Measurements from ENCODE around the gene KREMEN1. TPM values are rescaled to one million over a fixed set of nuclear protein-coding genes. Genes with fewer than 3 reads are reported as not detected.

KREMEN1 gene
- total RNA-seq, 1 experiment from 2014 or later = not detected

DNA sequence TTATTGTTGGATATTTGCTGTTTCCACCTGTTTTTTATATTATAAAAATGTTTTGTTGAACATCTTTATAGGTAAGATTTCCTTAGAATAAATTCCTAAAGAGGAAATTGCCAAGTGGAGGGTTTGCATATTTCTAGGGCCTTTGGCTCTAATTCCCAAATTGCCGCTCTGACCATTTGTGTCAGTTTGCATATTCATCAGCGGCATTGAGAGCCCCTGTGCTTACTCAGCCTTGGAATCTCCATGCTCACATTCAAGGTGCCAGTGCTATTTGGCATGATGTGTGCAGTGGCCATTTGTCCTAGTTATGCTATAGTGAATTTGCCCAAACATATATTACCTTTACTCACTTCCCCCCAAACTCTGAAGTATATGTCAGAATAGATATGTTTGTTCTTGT is 25.5 kb downstream of the KREMEN1 start:
- no peaks in the 10 kb centered on the region for H3K79me2 ChIP-seq (ENCODE audit: low read length)
- H3K27me3 ChIP-seq (ENCODE audit: low read length) = no peaks in the 10 kb centered on the region

DNA sequence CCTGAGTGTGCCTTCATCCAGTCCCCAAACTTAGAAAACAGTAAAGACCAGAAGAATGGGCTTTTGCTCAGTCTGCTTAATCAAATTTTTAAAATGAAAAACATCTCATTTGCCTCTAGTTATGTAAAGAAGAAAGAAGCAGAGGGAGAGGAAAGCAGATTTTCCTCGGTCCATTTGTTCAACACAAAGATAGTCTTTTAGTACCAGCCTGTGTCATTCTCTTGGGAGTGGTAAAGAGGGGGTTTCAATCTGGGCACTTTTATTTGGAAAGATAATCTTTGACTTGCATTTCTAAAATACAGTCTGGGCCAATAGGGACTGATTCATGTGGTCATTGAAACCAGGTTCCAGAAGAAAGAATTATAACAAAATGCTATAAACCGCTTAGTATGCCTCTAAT is 29.5 kb downstream of the KREMEN1 start:
- no peaks in the 10 kb centered on the region for H3K27me3 ChIP-seq (ENCODE audit: low read length)
- no peaks in the 10 kb centered on the region for H3K9me3 ChIP-seq (ENCODE audit: low read length)
- no peaks in the 10 kb centered on the region for H3K9me2 ChIP-seq (replicated peaks; ENCODE audit: insufficient read depth, low read length)
- H2AFZ ChIP-seq (ENCODE audit: low read length) = no peak overlapping the region
- peak overlapping the region; percentile 64 for H3K4me2 ChIP-seq (ENCODE audit: low read depth, low read length, poor library complexity, severe bottlenecking)
- peak; percentile 54 for DNase-seq
- H3K9ac ChIP-seq (ENCODE audit: low read length) = peak overlapping the region; percentile 29; the same call in 1 of the 2 replicates
- no peaks in the 10 kb centered on the region for H3K36me3 ChIP-seq (ENCODE audit: insufficient read depth, low read length)
- peak overlapping the region; percentile 36; the same call in 1 of the 2 replicates for H3K4me3 ChIP-seq (ENCODE audit: low read length)
- peak overlapping the region; percentile 66 for H3K27ac ChIP-seq (ENCODE audit: low read length)
- H3K79me2 ChIP-seq (ENCODE audit: low read length) = no peaks in the 10 kb centered on the region
- H3K4me1 ChIP-seq (ENCODE audit: low read length) = peaks cover 33% of the 10 kb centered on the region
- H4K20me1 ChIP-seq (ENCODE audit: insufficient read depth, low read depth, low read length) = no peaks in the 10 kb centered on the region

More for the DNA sequence above, 25.5 kb downstream of the KREMEN1 start:
- no peaks in the 10 kb centered on the region for H3K36me3 ChIP-seq (ENCODE audit: insufficient read depth, low read length)
- no peaks in the 10 kb centered on the region for H3K9me3 ChIP-seq (ENCODE audit: low read length)
- no peaks in the 10 kb centered on the region for H3K9me2 ChIP-seq (replicated peaks; ENCODE audit: insufficient read depth, low read length)
- H3K4me3 ChIP-seq (ENCODE audit: low read length) = no peak overlapping the region
- no peaks in the 10 kb centered on the region for H4K20me1 ChIP-seq (ENCODE audit: insufficient read depth, low read depth, low read length)
- H3K4me2 ChIP-seq (ENCODE audit: low read depth, low read length, poor library complexity, severe bottlenecking) = no peak overlapping the region
- no peak overlapping the region for H3K27ac ChIP-seq (ENCODE audit: low read length)
- no peak overlapping the region for H3K9ac ChIP-seq (ENCODE audit: low read length)
- DNase-seq = no peak
- H3K4me1 ChIP-seq (ENCODE audit: low read length) = peaks cover 22% of the 10 kb centered on the region
- H2AFZ ChIP-seq (ENCODE audit: low read length) = no peak overlapping the region

DNA sequence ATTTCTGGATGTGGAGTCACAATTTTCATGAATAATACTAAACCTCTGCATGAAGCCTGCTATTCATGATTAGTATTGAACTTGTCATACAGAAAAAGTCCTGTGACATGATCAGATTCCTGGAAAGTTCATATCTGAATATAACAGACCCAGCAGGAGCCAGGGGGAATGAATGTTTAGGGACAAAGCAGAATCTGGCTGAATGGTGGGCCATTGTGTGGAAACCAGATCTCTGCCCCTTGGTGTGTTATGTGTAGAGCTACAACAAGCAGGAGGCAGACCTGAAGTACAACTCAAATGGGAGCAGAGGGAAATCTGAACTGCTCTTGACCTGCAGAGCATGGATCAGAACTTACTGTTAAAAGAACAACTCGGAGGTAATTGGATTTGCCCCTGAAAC is 30.3 kb downstream of the KREMEN1 start:
- Histone ChIP-seq H2AFZ (ENCODE audit: low read length) (no peak overlapping the region), H4K20me1 (ENCODE audit: insufficient read depth, low read depth, low read length) (no peaks in the 10 kb centered on the region), H3K4me3 (ENCODE audit: low read length) (peak overlapping the region; percentile 36; the same call in 1 of the 2 replicates), H3K9me2 (replicated peaks; ENCODE audit: insufficient read depth, low read length) (no peaks in the 10 kb centered on the region), H3K4me2 (ENCODE audit: low read depth, low read length, poor library complexity, severe bottlenecking) (peak overlapping the region; percentile 64), H3K27me3 (ENCODE audit: low read length) (no peaks in the 10 kb centered on the region), H3K9me3 (ENCODE audit: low read length) (no peaks in the 10 kb centered on the region), H3K4me1 (ENCODE audit: low read length) (peaks cover 33% of the 10 kb centered on the region), H3K79me2 (ENCODE audit: low read length) (no peaks in the 10 kb centered on the region), H3K27ac (ENCODE audit: low read length) (peak overlapping the region; percentile 57; the same call in 1 of the 2 replicates), H3K36me3 (ENCODE audit: insufficient read depth, low read length) (no peaks in the 10 kb centered on the region), H3K9ac (ENCODE audit: low read length) (0 out of 2 replicates have a peak overlapping the region, but pooled peaks have one; percentile 29)
- DNase-seq = no peak

DNA sequence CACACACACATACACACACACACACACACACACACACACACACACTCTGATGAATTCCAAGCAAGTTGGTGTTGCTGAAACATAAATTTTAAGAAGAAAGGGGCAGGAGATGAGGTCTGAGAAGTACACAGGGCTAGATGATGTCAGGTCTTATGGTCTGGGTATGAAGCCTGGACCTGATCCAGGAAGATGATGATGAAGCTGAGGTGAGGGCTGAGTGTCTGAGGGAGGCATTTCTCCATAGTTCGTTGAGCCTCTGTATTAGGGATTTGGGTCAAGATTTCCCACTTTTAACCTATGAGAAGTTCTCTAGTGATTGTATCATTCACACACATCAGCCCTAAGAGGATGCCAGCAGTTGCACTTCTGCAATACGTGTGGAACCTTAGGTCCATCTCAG is 32.6 kb downstream of the KREMEN1 start:
- Histone ChIP-seq H3K4me2 (ENCODE audit: low read depth, low read length, poor library complexity, severe bottlenecking) (no peak overlapping the region), H3K9me2 (replicated peaks; ENCODE audit: insufficient read depth, low read length) (no peaks in the 10 kb centered on the region), H3K27me3 (ENCODE audit: low read length) (no peaks in the 10 kb centered on the region), H4K20me1 (ENCODE audit: insufficient read depth, low read depth, low read length) (no peaks in the 10 kb centered on the region), H3K4me1 (ENCODE audit: low read length) (peaks cover 30% of the 10 kb centered on the region), H3K27ac (ENCODE audit: low read length) (no peak overlapping the region), H3K79me2 (ENCODE audit: low read length) (no peaks in the 10 kb centered on the region), H3K9ac (ENCODE audit: low read length) (no peak overlapping the region), H3K36me3 (ENCODE audit: insufficient read depth, low read length) (no peaks in the 10 kb centered on the region), H3K9me3 (ENCODE audit: low read length) (no peaks in the 10 kb centered on the region), H2AFZ (ENCODE audit: low read length) (no peak overlapping the region), H3K4me3 (ENCODE audit: low read length) (no peak overlapping the region)
- no peak for DNase-seq

DNA sequence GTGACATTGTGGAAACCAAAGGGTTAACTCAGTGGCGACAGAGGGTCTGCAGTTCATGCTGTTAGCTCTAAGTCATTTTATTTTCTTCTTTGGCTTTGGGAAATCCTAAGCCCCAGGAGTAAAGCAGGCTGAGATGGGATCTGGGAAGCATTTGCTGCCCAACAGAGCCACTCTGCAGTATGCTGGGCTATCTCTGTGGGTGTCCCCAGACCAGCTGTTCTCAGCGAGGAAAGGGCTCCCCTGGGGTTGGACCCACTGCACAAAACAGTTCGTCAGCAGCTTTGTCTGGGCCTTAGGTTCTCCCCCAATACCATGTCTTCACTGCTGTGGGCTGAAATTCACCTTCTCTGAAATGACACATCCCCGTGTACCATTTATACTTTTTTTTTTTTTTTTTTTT is 34.0 kb downstream of the KREMEN1 start:
- no peaks in the 10 kb centered on the region for H3K27me3 ChIP-seq (ENCODE audit: low read length)
- H3K9me3 ChIP-seq (ENCODE audit: low read length) = no peaks in the 10 kb centered on the region
- H3K9me2 ChIP-seq (replicated peaks; ENCODE audit: insufficient read depth, low read length) = no peaks in the 10 kb centered on the region
- H3K27ac ChIP-seq (ENCODE audit: low read length) = no peak overlapping the region
- no peak for DNase-seq
- H3K4me1 ChIP-seq (ENCODE audit: low read length) = peaks cover 25% of the 10 kb centered on the region
- no peaks in the 10 kb centered on the region for H3K36me3 ChIP-seq (ENCODE audit: insufficient read depth, low read length)
- no peaks in the 10 kb centered on the region for H3K79me2 ChIP-seq (ENCODE audit: low read length)
- no peaks in the 10 kb centered on the region for H4K20me1 ChIP-seq (ENCODE audit: insufficient read depth, low read depth, low read length)
- no peak overlapping the region for H3K4me3 ChIP-seq (ENCODE audit: low read length)
- H3K9ac ChIP-seq (ENCODE audit: low read length) = no peak overlapping the region
- H2AFZ ChIP-seq (ENCODE audit: low read length) = no peak overlapping the region
- no peak overlapping the region for H3K4me2 ChIP-seq (ENCODE audit: low read depth, low read length, poor library complexity, severe bottlenecking)

DNA sequence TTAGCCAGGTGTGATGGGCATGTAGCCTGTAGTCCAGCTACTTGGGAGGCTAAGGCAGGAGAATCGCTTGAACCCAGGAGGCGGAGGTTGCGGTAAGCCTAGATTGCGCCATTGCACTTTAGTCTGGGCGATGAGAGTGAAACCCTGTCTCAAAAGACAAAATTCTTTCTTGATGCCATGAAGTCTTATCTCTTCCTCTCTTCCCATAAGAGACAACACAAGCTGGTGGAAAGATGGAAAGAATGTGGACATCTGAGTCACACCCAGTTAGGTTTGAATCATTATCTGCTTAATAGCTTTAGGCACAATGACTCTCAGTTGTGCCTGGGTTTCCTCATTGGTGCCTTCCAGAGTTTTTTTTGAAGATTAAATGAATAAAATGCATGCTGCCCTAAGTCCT is 35.3 kb downstream of the KREMEN1 start:
- no peak overlapping the region for H3K27ac ChIP-seq (ENCODE audit: low read length)
- H3K4me2 ChIP-seq (ENCODE audit: low read depth, low read length, poor library complexity, severe bottlenecking) = no peak overlapping the region
- no peak overlapping the region for H3K9ac ChIP-seq (ENCODE audit: low read length)
- no peaks in the 10 kb centered on the region for H3K9me3 ChIP-seq (ENCODE audit: low read length)
- H3K27me3 ChIP-seq (ENCODE audit: low read length) = no peaks in the 10 kb centered on the region
- H3K4me3 ChIP-seq (ENCODE audit: low read length) = no peak overlapping the region
- no peaks in the 10 kb centered on the region for H3K9me2 ChIP-seq (replicated peaks; ENCODE audit: insufficient read depth, low read length)
- H2AFZ ChIP-seq (ENCODE audit: low read length) = no peak overlapping the region
- H3K4me1 ChIP-seq (ENCODE audit: low read length) = peaks cover 12% of the 10 kb centered on the region
- H4K20me1 ChIP-seq (ENCODE audit: insufficient read depth, low read depth, low read length) = no peaks in the 10 kb centered on the region
- DNase-seq = no peak
- H3K79me2 ChIP-seq (ENCODE audit: low read length) = no peaks in the 10 kb centered on the region
- no peaks in the 10 kb centered on the region for H3K36me3 ChIP-seq (ENCODE audit: insufficient read depth, low read length)

DNA sequence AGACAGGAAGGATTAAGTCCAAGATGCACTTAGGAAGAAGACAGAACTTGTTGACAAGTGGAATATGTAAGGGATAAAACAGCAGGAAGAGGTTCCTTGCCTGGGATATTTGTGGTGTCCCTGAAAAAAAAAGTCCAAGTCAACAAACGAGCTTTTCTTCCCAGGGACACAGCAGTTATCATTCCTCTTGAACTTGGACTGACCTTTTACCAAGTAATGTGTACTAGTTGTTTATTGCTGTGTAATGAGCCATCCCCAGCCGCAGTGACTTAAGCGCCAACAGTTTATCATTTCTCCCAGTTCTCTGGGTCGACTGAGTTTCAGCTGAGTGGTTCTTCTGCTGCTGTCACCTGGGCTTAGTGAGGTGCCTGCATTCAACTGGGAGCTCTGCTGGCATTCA is 37.0 kb downstream of the KREMEN1 start:
- H3K9ac ChIP-seq (ENCODE audit: low read length) = no peak overlapping the region
- no peaks in the 10 kb centered on the region for H3K79me2 ChIP-seq (ENCODE audit: low read length)
- no peak overlapping the region for H3K27ac ChIP-seq (ENCODE audit: low read length)
- H4K20me1 ChIP-seq (ENCODE audit: insufficient read depth, low read depth, low read length) = no peaks in the 10 kb centered on the region
- no peak for DNase-seq
- H3K4me1 ChIP-seq (ENCODE audit: low read length) = 0 out of 2 replicates have a peak, but pooled peaks cover 6% of the 10 kb centered on the region
- no peak overlapping the region for H3K4me3 ChIP-seq (ENCODE audit: low read length)
- no peaks in the 10 kb centered on the region for H3K36me3 ChIP-seq (ENCODE audit: insufficient read depth, low read length)
- H3K4me2 ChIP-seq (ENCODE audit: low read depth, low read length, poor library complexity, severe bottlenecking) = no peak overlapping the region
- H3K9me3 ChIP-seq (ENCODE audit: low read length) = no peaks in the 10 kb centered on the region
- H3K9me2 ChIP-seq (replicated peaks; ENCODE audit: insufficient read depth, low read length) = no peaks in the 10 kb centered on the region
- no peak overlapping the region for H2AFZ ChIP-seq (ENCODE audit: low read length)
- no peaks in the 10 kb centered on the region for H3K27me3 ChIP-seq (ENCODE audit: low read length)

DNA sequence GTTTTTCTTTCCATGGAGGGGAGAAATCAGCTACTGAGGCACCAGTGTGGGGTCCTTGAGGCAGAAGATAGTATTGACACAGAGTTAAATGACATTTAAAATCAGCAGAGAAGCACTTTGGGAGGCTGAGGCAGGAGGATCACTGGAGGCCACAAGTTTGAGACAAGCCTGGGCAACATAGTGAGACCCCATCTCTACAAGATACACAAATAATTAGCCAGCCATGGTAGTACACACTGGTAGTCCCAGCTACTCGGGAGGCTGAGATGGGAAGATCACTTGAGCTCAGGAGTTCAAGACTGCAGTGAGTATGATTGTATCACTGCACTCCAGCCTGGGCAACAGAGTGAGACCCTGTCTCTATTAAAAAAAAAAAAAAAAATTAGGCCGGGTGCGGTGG is 38.1 kb downstream of the KREMEN1 start:
- Histone ChIP-seq H3K4me3 (ENCODE audit: low read length) (no peak overlapping the region), H3K9ac (ENCODE audit: low read length) (no peak overlapping the region), H3K79me2 (ENCODE audit: low read length) (no peaks in the 10 kb centered on the region), H3K27me3 (ENCODE audit: low read length) (no peaks in the 10 kb centered on the region), H2AFZ (ENCODE audit: low read length) (no peak overlapping the region), H3K27ac (ENCODE audit: low read length) (no peak overlapping the region), H4K20me1 (ENCODE audit: insufficient read depth, low read depth, low read length) (no peaks in the 10 kb centered on the region), H3K9me3 (ENCODE audit: low read length) (no peaks in the 10 kb centered on the region), H3K4me2 (ENCODE audit: low read depth, low read length, poor library complexity, severe bottlenecking) (no peak overlapping the region), H3K9me2 (replicated peaks; ENCODE audit: insufficient read depth, low read length) (no peaks in the 10 kb centered on the region), H3K4me1 (ENCODE audit: low read length) (0 out of 2 replicates have a peak, but pooled peaks cover under 1% of the 10 kb centered on the region), H3K36me3 (ENCODE audit: insufficient read depth, low read length) (no peaks in the 10 kb centered on the region)
- no peak for DNase-seq

DNA sequence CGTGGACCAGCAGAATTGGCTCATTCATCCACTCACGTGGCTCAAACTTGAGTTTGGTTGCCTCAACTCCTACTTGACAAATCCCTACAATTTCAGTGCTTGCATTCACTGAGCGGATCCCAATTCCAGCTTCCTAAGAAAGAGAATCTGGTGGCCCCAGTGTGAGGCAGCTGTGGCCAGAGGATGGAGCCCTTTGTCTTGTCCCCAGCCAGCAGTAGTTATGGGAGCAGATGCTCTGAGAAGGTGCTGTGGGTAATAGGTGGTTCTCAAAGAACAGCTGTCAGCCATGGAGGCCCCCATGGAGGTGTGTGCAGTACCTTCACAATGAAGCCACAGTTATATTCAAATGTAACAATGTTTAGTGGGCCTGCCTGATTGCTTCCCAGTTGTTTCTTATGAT is 39.3 kb downstream of the KREMEN1 start:
- Histone ChIP-seq H3K4me3 (ENCODE audit: low read length) (no peak overlapping the region), H2AFZ (ENCODE audit: low read length) (no peak overlapping the region), H3K9me2 (replicated peaks; ENCODE audit: insufficient read depth, low read length) (no peaks in the 10 kb centered on the region), H3K4me2 (ENCODE audit: low read depth, low read length, poor library complexity, severe bottlenecking) (no peak overlapping the region), H3K9ac (ENCODE audit: low read length) (no peak overlapping the region), H4K20me1 (ENCODE audit: insufficient read depth, low read depth, low read length) (no peaks in the 10 kb centered on the region), H3K79me2 (ENCODE audit: low read length) (no peaks in the 10 kb centered on the region), H3K9me3 (ENCODE audit: low read length) (no peaks in the 10 kb centered on the region), H3K27ac (ENCODE audit: low read length) (no peak overlapping the region), H3K36me3 (ENCODE audit: insufficient read depth, low read length) (no peaks in the 10 kb centered on the region), H3K27me3 (ENCODE audit: low read length) (no peaks in the 10 kb centered on the region), H3K4me1 (ENCODE audit: low read length) (no peaks in the 10 kb centered on the region)
- no peak for DNase-seq
